B cell (primary cell): ENCODE data around the gene LRCH2. TPM values are rescaled to one million over a fixed set of nuclear protein-coding genes. Genes with fewer than 3 reads are reported as not detected.

Source experiments
- ATAC-seq: fragments of 200-7000 bp; cut with Tn5 transposase; one replicate; pipeline ENCODE4 v1.10.0; 2021; ENCODE audit warnings: low read depth, mild to moderate bottlenecking, moderate number of reproducible peaks, moderate library complexity
- CTCF ChIA-PET: fragments of 350-600 bp; sonication (Branson Sonifier 250); formaldehyde crosslinking; loops from one replicate; lab custom pipeline; 2021; ENCODE audit warnings: antibody characterized with exemption, inconsistent platforms; lab: Charles Lee
- POLR2A ChIA-PET: fragments of 350-600 bp; sonication (Branson Sonifier 250); formaldehyde crosslinking; loops from one replicate; lab custom pipeline; 2021; ENCODE audit warnings: antibody characterized with exemption; lab: Charles Lee
- DNase-seq: peaks from one replicate; pipeline ENCODE4 v3.0.0; 2013
- H2AFZ ChIP-seq: 2 replicates; pipeline ENCODE4 v1.6.1; 2012; ENCODE audit warnings: mild to moderate bottlenecking, low read depth, low read length; ENCODE audit not compliant: insufficient read depth, poor library complexity, severe bottlenecking
- H3K27ac ChIP-seq, 2 donors: 1 replicate in 1 of 2; 2 replicates in 1 of 2; pipeline ENCODE4 v1.5.1; 2012 to 2013; ENCODE audit warnings: low read length in 2 of 2, mild to moderate bottlenecking in 2 of 2, moderate library complexity in 1 of 2
- H3K27me3 ChIP-seq, 4 experiments: fragments of 200-600 bp in 1 of 4; sonication (generic) in 1 of 4; replicated peaks in 1 of 4; 1 replicate in 2 of 4; 2 replicates in 2 of 4; pipeline versions ENCODE4 v1.6.1 to v1.7.0; 2013 to 2016; ENCODE audit warnings: low read length in 3 of 4, mild to moderate bottlenecking in 2 of 4, mixed read lengths in 1 of 4, moderate library complexity in 1 of 4; ENCODE audit not compliant: insufficient read depth in 4 of 4, control insufficient read depth in 3 of 4; ENCODE audit errors: control extremely low read depth in 1 of 4
- H3K36me3 ChIP-seq, 2 experiments: replicated peaks in 1 of 2; 1 replicate in 1 of 2; 2 replicates in 1 of 2; pipeline versions ENCODE4 v1.6.1 to v1.7.1; 2013; ENCODE audit warnings: low read length in 1 of 2; ENCODE audit not compliant: insufficient read depth in 2 of 2, control insufficient read depth in 1 of 2; ENCODE audit errors: control extremely low read depth in 1 of 2, extremely low read depth in 1 of 2
- H3K4me1 ChIP-seq, 2 donors: fragments of 200-600 bp in 1 of 2; sonication (generic) in 1 of 2; 1 replicate in 1 of 2; 2 replicates in 1 of 2; pipeline versions ENCODE4 v1.5.1 to v1.6.1; 2013 to 2017; ENCODE audit warnings: low read length in 2 of 2; ENCODE audit not compliant: control insufficient read depth in 2 of 2, insufficient read depth in 2 of 2
- H3K4me2 ChIP-seq: replicated peaks from 2 replicates; pipeline ENCODE3; 2012; ENCODE audit warnings: mild to moderate bottlenecking, low read depth, low read length; ENCODE audit not compliant: poor library complexity, severe bottlenecking
- H3K4me3 ChIP-seq, 5 experiments: fragments of 200-600 bp in 1 of 5; sonication (generic) in 1 of 5; 1 replicate in 3 of 5; 2 replicates in 2 of 5; pipeline versions ENCODE4 v1.5.1 to v1.7.0; 2011 to 2016; ENCODE audit warnings: low read length in 4 of 5, mild to moderate bottlenecking in 4 of 5, low read depth in 2 of 5, control low read depth in 1 of 5, moderate library complexity in 1 of 5; ENCODE audit not compliant: insufficient read depth in 1 of 5; ENCODE audit errors: control extremely low read depth in 1 of 5, extremely low read depth in 1 of 5
- H3K79me2 ChIP-seq: fragments of 200-600 bp; sonication (generic); one replicate; pipeline ENCODE4 v1.6.0; 2016; ENCODE audit warnings: low read length; ENCODE audit not compliant: control insufficient read depth, insufficient read depth
- H3K9ac ChIP-seq: fragments of 200-600 bp; sonication (generic); 2 replicates; pipeline ENCODE4 v1.6.1; 2017; ENCODE audit warnings: mild to moderate bottlenecking, low read length, moderate library complexity
- H3K9me3 ChIP-seq, 3 donors: one replicate each; pipeline versions ENCODE4 v1.6.1 to v1.7.1; 2013; ENCODE audit warnings: low read length in 2 of 3; ENCODE audit not compliant: control insufficient read depth in 2 of 3, insufficient read depth in 1 of 3; ENCODE audit errors: control extremely low read depth in 1 of 3
- H4K20me1 ChIP-seq: 2 replicates; pipeline ENCODE4 v1.6.0; 2012; ENCODE audit warnings: mild to moderate bottlenecking, low read length; ENCODE audit not compliant: insufficient read depth, control insufficient read depth, poor library complexity, severe bottlenecking
- H3K27ac Mint-ChIP-seq: one replicate; pipeline ENCODE4 v1.8.0; 2021; ENCODE audit warnings: mixed read lengths
- H3K27me3 Mint-ChIP-seq: one replicate; pipeline ENCODE4 v1.8.0; 2021; ENCODE audit warnings: mixed read lengths
- H3K4me1 Mint-ChIP-seq: one replicate; pipeline ENCODE4 v1.8.0; 2021; ENCODE audit warnings: mixed read lengths
- H3K4me3 Mint-ChIP-seq: one replicate; pipeline ENCODE4 v1.8.0; 2021; ENCODE audit warnings: mixed read lengths
- H3K9me3 Mint-ChIP-seq: one replicate; pipeline ENCODE4 v1.8.0; 2022; ENCODE audit warnings: mixed read lengths; ENCODE audit not compliant: insufficient read depth
- CTCF ChIP-seq: fragments of 200-600 bp; IDR thresholded peaks from one replicate; pipeline ENCODE4 v1.8.0; 2022; ENCODE audit warnings: antibody characterized with exemption, mild to moderate bottlenecking
- EZH2 ChIP-seq: IDR thresholded peaks from 2 replicates; pipeline ENCODE4 v1.6.1; 2012; ENCODE audit warnings: borderline replicate concordance, low read depth, mild to moderate bottlenecking, moderate library complexity, low read length; ENCODE audit not compliant: insufficient read depth, poor library complexity, severe bottlenecking
- WGBS: methylation state at CpG from one replicate; pipeline ENCODE4 v1.1.5; 2013; ENCODE audit warnings: missing lambda C conversion rate; ENCODE audit not compliant: insufficient coverage; 5-methylcytosine and 5-hydroxymethylcytosine counted together
- intact Hi-C: fragments of 100-400 bp; cut with micrococcal nuclease; formaldehyde crosslinking; loops from one replicate; pipeline ENCODE4 v1.10.0; 2022
- polyA plus RNA-seq: library from polyadenylated mRNA; depleted of rRNA; stranded (reverse); fragments of >200 nt; gene quantifications from 2 replicates; pipeline ENCODE4 v1.2.3, GENCODE V29; 2012
- total RNA-seq, 2 donors: library from RNA; stranded (reverse); fragments of 120-200 nt in 1 of 2; gene quantifications; 1 replicate in 1 of 2; 2 replicates in 1 of 2; pipeline versions ENCODE4 v1.2.3 to v1.2.4, GENCODE V29; 2013 to 2022

The LRCH2 gene
- total and polyA plus RNA-seq, 2 donors (not counting 1 experiment from before 2014, with no cell fraction given), result not detected

GRCh38 chrX:115204040-115204439, 29.9 kb downstream of the LRCH2 start:
- no peaks in the 10 kb centered on the region for H3K27me3 ChIP-seq
- no CpG with 5 or more reads among the region's 1 CpG for WGBS
- TF ChIP-seq CTCF (no peak), EZH2 (no peak)
- no peaks in the 10 kb centered on the region for H3K4me1 ChIP-seq
- no peaks in the 10 kb centered on the region for H3K79me2 ChIP-seq
- no peak overlapping the region for H3K27ac ChIP-seq
- Mint-ChIP-seq H3K9me3 (peaks cover 10% of the 10 kb centered on the region), H3K4me3 (no peak overlapping the region), H3K27ac (no peak overlapping the region), H3K4me1 (no peaks in the 10 kb centered on the region), H3K27me3 (no peaks in the 10 kb centered on the region)
- intact Hi-C loops, result no loop called here
- DNase-seq (no peak), ATAC-seq (no peak)
- H3K4me2 ChIP-seq, result no peak overlapping the region
- CTCF ChIA-PET, result no interaction called here
- no peaks in the 10 kb centered on the region for H3K36me3 ChIP-seq
- H3K9ac ChIP-seq, result no peak overlapping the region
- no peak overlapping the region for H3K4me3 ChIP-seq
- peaks cover 0 to 8% (median 0%) of the 10 kb centered on the region in 3 donors for H3K9me3 ChIP-seq
- POLR2A ChIA-PET, result no interaction called here
- no peaks in the 10 kb centered on the region for H4K20me1 ChIP-seq
- H2AFZ ChIP-seq, result no peak overlapping the region

- no peak for TF ChIP-seq EZH2
- TF ChIP-seq CTCF, result no peak
- WGBS, result 93% methylated on average over 32 of the region's 35 CpGs
- H3K4me3 Mint-ChIP-seq, result no peak overlapping the region
- no peak overlapping the region for H3K27ac Mint-ChIP-seq
- H3K4me1 ChIP-seq, result no peaks in the 10 kb centered on the region
- H3K36me3 ChIP-seq, result no peaks in the 10 kb centered on the region
- DNase-seq, result no peak
- intact Hi-C loops, result no loop called here
- no peak overlapping the region for H2AFZ ChIP-seq
- CTCF ChIA-PET, result no interaction called here
- ATAC-seq, result no peak
- no peak overlapping the region for H3K4me3 ChIP-seq
- no peak overlapping the region for H3K9ac ChIP-seq
- no peak overlapping the region for H3K4me2 ChIP-seq
- no peaks in the 10 kb centered on the region for H3K27me3 ChIP-seq
- H3K27me3 Mint-ChIP-seq, result no peaks in the 10 kb centered on the region
- POLR2A ChIA-PET, result no interaction called here
- no peaks in the 10 kb centered on the region for H4K20me1 ChIP-seq
- H3K27ac ChIP-seq, result no peak overlapping the region
- H3K4me1 Mint-ChIP-seq, result no peaks in the 10 kb centered on the region
- H3K9me3 ChIP-seq, result peaks cover 0 to 27% (median 0%) of the 10 kb centered on the region in 3 donors
- no peaks in the 10 kb centered on the region for H3K9me3 Mint-ChIP-seq
- H3K79me2 ChIP-seq, result no peaks in the 10 kb centered on the region
Observed at GRCh38 chrX:115192244-115192700, 41.6 kb downstream of the LRCH2 start.
